D721Med (cell line): ENCODE results near the gene NRBP1.

Experiments used
- DNase-seq: peaks from one replicate; pipeline ENCODE4 v3.0.0; 2011; ENCODE audit warnings: low spot score; ENCODE audit not compliant: insufficient read length
- FAIRE-seq: peaks from 2 replicates; lab custom pipeline; 2011; peaks lifted over from hg19 to GRCh38; lab: Jason Lieb, UNC
- TF ChIP-seq, protein P1 (sequence below): IDR thresholded peaks from 2 replicates; pipeline ENCODE4 v1.5.1; 2012; ENCODE audit warnings: mild to moderate bottlenecking, control low read depth; ENCODE audit not compliant: insufficient read depth; ENCODE audit errors: missing control alignments

The NRBP1 gene

GRCh38 chr2:27427863-27428212 is 593 bp upstream of the NRBP1 start:
- TF ChIP-seq, protein P1, sequence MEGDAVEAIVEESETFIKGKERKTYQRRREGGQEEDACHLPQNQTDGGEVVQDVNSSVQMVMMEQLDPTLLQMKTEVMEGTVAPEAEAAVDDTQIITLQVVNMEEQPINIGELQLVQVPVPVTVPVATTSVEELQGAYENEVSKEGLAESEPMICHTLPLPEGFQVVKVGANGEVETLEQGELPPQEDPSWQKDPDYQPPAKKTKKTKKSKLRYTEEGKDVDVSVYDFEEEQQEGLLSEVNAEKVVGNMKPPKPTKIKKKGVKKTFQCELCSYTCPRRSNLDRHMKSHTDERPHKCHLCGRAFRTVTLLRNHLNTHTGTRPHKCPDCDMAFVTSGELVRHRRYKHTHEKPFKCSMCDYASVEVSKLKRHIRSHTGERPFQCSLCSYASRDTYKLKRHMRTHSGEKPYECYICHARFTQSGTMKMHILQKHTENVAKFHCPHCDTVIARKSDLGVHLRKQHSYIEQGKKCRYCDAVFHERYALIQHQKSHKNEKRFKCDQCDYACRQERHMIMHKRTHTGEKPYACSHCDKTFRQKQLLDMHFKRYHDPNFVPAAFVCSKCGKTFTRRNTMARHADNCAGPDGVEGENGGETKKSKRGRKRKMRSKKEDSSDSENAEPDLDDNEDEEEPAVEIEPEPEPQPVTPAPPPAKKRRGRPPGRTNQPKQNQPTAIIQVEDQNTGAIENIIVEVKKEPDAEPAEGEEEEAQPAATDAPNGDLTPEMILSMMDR, result no peak
- FAIRE-seq (no peak), DNase-seq (no peak)

DNA sequence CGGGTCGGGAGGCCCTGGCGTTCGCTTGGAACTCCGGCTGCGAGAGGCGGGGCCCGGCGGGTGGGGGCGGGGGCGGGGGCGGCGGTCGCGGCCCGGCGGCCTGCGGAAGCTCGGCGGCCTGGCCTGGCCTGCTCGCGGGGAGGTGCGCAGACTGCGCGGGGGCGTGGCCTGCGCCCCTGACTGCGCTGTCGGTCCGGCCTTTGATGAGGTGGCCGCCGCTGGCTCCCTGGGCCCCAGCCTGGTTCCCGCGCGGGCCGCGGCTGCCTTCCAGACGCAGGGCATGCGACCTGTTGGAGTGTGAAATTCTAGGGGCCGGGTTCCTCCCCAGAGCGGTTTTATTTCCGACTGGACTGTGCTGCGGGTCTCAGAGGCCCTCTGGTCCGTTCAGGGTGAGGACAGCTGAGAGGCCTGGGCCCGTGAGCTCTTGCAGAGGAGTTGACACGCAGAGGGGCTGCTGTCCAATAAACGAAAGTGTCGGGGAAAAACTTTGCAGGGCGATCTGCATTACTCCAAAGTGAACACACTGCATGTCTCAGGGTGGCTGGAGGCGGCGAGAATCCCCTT is 629 bp downstream of the NRBP1 start:
- FAIRE-seq (no peak), DNase-seq (no peak)
- TF ChIP-seq, protein P1, result no peak

DNA sequence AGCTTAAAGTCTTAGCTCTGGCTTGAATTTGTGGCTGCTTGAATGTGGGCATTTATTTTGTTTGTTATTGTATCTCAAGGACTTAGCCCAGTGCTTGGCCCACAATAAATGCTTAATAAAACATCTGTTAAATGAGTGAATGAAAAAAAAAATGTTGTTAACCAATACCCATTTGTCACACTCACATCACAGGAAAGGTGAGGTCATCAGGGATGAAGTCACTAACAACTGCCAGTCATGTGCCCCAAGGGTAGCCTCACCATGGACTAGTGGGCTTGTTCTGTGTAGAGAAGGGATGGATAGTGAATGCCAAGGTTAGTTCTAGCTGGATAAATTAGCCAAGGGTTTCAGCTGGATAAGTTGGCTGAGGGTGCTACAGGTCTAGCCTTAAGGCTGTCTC is 3.0 kb downstream of the NRBP1 start:
- FAIRE-seq (no peak), DNase-seq (no peak)
- TF ChIP-seq, protein P1, result no peak

DNA sequence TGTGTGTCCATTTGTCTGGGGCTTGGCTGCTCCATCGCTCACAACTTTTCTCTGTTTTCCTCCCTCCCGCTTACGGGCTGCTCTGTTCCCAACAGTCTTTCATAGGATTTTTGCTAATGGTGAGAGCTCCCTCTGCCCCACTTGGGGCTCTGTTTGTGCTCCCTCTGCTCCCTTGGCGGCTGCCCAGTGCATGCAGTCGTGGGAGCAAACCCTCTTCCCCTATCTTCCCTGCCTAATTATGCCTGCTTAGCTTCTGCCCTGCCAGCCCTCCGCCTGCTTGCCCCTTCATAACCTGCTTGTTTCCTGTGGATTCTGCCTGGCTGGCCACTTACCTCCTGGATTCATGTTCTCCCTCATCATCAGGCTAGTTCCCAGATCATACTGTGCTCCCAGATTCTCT is 7.2 kb downstream of the NRBP1 start:
- TF ChIP-seq, protein P1, result no peak
- FAIRE-seq (no peak), DNase-seq (no peak)

DNA sequence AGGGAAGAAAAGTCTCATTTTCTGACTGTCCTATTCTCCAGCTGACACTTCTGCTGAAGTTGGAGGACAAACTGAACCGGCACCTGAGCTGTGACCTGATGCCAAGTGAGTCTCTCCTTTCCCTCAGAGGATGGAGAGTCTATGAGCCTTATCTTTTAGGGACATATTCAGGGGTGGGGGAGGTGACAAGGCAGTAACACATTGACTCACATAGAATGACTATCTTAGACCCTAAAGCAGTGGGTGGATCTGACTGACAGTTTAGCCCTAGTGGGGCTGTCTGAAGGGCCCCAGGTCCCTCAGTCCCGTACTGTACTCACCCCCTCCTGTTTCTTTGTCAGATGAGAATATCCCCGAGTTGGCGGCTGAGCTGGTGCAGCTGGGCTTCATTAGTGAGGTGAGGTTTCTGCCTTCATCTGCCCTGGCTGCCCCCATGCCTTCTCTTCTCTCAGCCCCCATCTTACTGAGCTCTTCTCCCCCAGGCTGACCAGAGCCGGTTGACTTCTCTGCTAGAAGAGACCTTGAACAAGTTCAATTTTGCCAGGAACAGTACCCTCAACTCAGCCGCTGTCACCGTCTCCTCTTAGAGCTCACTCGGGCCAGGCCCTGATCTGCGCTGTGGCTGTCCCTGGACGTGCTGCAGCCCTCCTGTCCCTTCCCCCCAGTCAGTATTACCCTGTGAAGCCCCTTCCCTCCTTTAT is 12.9 kb downstream of the NRBP1 start:
- FAIRE-seq, result no peak
- no peak for DNase-seq
- TF ChIP-seq, protein P1, result no peak

DNA sequence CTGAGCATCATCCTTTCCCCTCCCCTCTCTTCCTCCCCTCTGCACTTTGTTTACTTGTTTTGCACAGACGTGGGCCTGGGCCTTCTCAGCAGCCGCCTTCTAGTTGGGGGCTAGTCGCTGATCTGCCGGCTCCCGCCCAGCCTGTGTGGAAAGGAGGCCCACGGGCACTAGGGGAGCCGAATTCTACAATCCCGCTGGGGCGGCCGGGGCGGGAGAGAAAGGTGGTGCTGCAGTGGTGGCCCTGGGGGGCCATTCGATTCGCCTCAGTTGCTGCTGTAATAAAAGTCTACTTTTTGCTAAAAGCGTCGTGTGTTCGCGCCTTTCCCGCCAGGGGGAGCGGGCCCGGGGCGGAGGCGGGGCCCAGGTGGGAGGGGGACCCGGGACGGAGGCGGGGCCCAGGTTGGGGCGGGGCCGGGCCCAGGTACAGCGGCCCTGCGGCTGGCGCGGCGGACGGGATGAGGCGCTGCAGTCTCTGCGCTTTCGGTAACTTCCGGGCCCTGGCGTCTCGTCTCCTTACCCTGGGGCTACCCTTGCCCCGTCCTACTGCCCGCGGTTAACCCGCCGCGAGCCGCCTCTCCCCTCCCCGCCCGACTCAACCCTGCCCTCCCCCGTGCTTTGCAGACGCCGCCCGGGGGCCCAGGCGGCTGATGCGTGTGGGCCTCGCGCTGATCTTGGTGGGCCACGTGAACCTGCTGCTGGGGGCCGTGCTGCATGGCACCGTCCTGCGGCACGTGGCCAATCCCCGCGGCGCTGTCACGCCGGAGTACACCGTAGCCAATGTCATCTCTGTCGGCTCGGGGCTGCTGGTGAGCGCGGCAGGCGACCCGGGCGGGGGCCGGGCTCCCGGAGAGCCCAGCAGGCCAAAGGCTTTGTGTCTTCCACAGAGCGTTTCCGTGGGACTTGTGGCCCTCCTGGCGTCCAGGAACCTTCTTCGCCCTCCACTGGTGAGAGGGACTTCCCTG is 13.8 kb downstream of the NRBP1 start, which contains the start of gene KRTCAP3:
Gene KRTCAP3, plus strand, starts transcription at position 424 of the 962 bp plus-strand sequence. Its CDS starts 32 bp downstream, at position 456.
- FAIRE-seq, result no peak
- TF ChIP-seq, protein P1, result no peak
- no peak for DNase-seq
